Activated CD4-positive, alpha-beta T cell treated with anti-CD3 and anti-CD28 coated beads, Interleukin-2, amount 10 ng/mL, durations not matched to agents 24 days and 14 days (primary cell): ENCODE results near the gene RNF181. TPM values are rescaled to one million over a fixed set of nuclear protein-coding genes. Genes with fewer than 3 reads are reported as not detected.
A peak's percentile ranks its signal among the peaks of the same experiment; 100 is the strongest.
"Not testable (repeated sequence)": the region's sequence is repeated elsewhere in the genome, so short reads cannot be mapped to it uniquely, and the experiment has no call there.

Experiments
- DNase-seq: peaks from one replicate; pipeline ENCODE4 v3.0.0; 2022
- H3K27ac Mint-ChIP-seq: one replicate; pipeline ENCODE4 v1.8.0; 2022; ENCODE audit warnings: mild to moderate bottlenecking, mixed read lengths
- H3K27me3 Mint-ChIP-seq: one replicate; pipeline ENCODE4 v1.8.0; 2022; ENCODE audit warnings: mixed read lengths
- H3K36me3 Mint-ChIP-seq: one replicate; pipeline ENCODE4 v1.8.0; 2022; ENCODE audit warnings: low read depth, mild to moderate bottlenecking, mixed read lengths
- H3K4me1 Mint-ChIP-seq: one replicate; pipeline ENCODE4 v1.8.0; 2021; ENCODE audit warnings: mixed read lengths
- H3K4me3 Mint-ChIP-seq: one replicate; pipeline ENCODE4 v1.8.0; 2022; ENCODE audit warnings: mild to moderate bottlenecking, moderate library complexity, mixed read lengths
- H3K9me3 Mint-ChIP-seq: one replicate; pipeline ENCODE4 v1.8.0; 2021; ENCODE audit warnings: mixed read lengths
- intact Hi-C: fragments of 100-400 bp; cut with micrococcal nuclease; formaldehyde crosslinking; loops from one replicate; pipeline ENCODE4 v1.15.1; 2023
- total RNA-seq: library from RNA; stranded (reverse); gene quantifications from 2 replicates; pipeline ENCODE4 v1.2.3, GENCODE V29; 2022

RNF181 gene
- total RNA-seq, 1 donor from 2014 or later = 116 TPM

- peak overlapping the region; percentile 90 for H3K27ac Mint-ChIP-seq
- H3K27me3 Mint-ChIP-seq = no peaks in the 10 kb centered on the region
- no peaks in the 10 kb centered on the region for H3K9me3 Mint-ChIP-seq
- H3K4me3 Mint-ChIP-seq = peak overlapping the region; percentile 94
- H3K4me1 Mint-ChIP-seq = peaks cover 24% of the 10 kb centered on the region
- intact Hi-C loops = loop anchor here (1.0 to 2.0 kb wide), 4 partner anchors 8 to 34 kb away; partner anchors contain the start of gene GGCX
- peaks cover 27% of the 10 kb centered on the region for H3K36me3 Mint-ChIP-seq
- no peak for DNase-seq
These were observed 737 bp upstream of the RNF181 start for GRCh38 chr2:85594715-85595300.

GRCh38 chr2:85596026-85596333, 435 bp downstream of the RNF181 start:
- DNase-seq = no peak
- H3K27me3 Mint-ChIP-seq = no peaks in the 10 kb centered on the region
- intact Hi-C loops = no loop called here
- H3K27ac Mint-ChIP-seq = peak overlapping the region; percentile 90
- H3K4me3 Mint-ChIP-seq = peak overlapping the region; percentile 94
- H3K4me1 Mint-ChIP-seq = peaks cover 20% of the 10 kb centered on the region
- H3K9me3 Mint-ChIP-seq = no peaks in the 10 kb centered on the region
- H3K36me3 Mint-ChIP-seq = peaks cover 27% of the 10 kb centered on the region

- DNase-seq = no peak
- no peaks in the 10 kb centered on the region for H3K9me3 Mint-ChIP-seq
- peaks cover 22% of the 10 kb centered on the region for H3K4me1 Mint-ChIP-seq
- peaks cover 24% of the 10 kb centered on the region for H3K36me3 Mint-ChIP-seq
- intact Hi-C loops = no loop called here
- peak overlapping the region; percentile 94 for H3K4me3 Mint-ChIP-seq
- peak overlapping the region; percentile 90 for H3K27ac Mint-ChIP-seq
- no peaks in the 10 kb centered on the region for H3K27me3 Mint-ChIP-seq
These were observed 1.1 kb downstream of the RNF181 start for GRCh38 chr2:85596486-85597143.

GRCh38 chr2:85597241-85597640, 1.7 kb downstream of the RNF181 start:
- H3K36me3 Mint-ChIP-seq = peaks cover 23% of the 10 kb centered on the region
- H3K4me1 Mint-ChIP-seq = peaks cover 24% of the 10 kb centered on the region
- intact Hi-C loops = no loop called here
- H3K4me3 Mint-ChIP-seq = peak overlapping the region; percentile 94
- H3K9me3 Mint-ChIP-seq = no peaks in the 10 kb centered on the region
- DNase-seq = no peak
- no peaks in the 10 kb centered on the region for H3K27me3 Mint-ChIP-seq
- H3K27ac Mint-ChIP-seq = no peak overlapping the region

GRCh38 chr2:85598594-85599340, 3.2 kb downstream of the RNF181 start:
- intact Hi-C loops = no loop called here

GRCh38 chr2:85599468-85600234, 4.1 kb downstream of the RNF181 start:
- DNase-seq = no peak
- peaks cover 1% of the 10 kb centered on the region for H3K27me3 Mint-ChIP-seq
- H3K9me3 Mint-ChIP-seq = no peaks in the 10 kb centered on the region
- H3K4me3 Mint-ChIP-seq = no peak overlapping the region
- intact Hi-C loops = no loop called here
- H3K27ac Mint-ChIP-seq = no peak overlapping the region
- H3K4me1 Mint-ChIP-seq = peaks cover 22% of the 10 kb centered on the region
- peaks cover 27% of the 10 kb centered on the region for H3K36me3 Mint-ChIP-seq

More at GRCh38 chr2:85598594-85599340, 3.2 kb downstream of the RNF181 start:
- Mint-ChIP-seq H3K4me1 (peaks cover 27% of the 10 kb centered on the region), H3K36me3 (peaks cover 25% of the 10 kb centered on the region), H3K27me3 (peaks cover 1% of the 10 kb centered on the region), H3K9me3 (no peaks in the 10 kb centered on the region), H3K4me3 (no peak overlapping the region), H3K27ac (no peak overlapping the region)
- DNase-seq = no peak

- H3K36me3 Mint-ChIP-seq = peaks cover 27% of the 10 kb centered on the region
- no peak overlapping the region for H3K27ac Mint-ChIP-seq
- no peak for DNase-seq
- H3K27me3 Mint-ChIP-seq = peaks cover 1% of the 10 kb centered on the region
- intact Hi-C loops = no loop called here
- no peak overlapping the region for H3K4me3 Mint-ChIP-seq
- H3K9me3 Mint-ChIP-seq = no peaks in the 10 kb centered on the region
- H3K4me1 Mint-ChIP-seq = peaks cover 22% of the 10 kb centered on the region
These were observed 4.7 kb downstream of the RNF181 start for GRCh38 chr2:85600235-85600575.

GRCh38 chr2:85600951-85601770, 5.6 kb downstream of the RNF181 start:
- H3K27me3 Mint-ChIP-seq = peaks cover 1% of the 10 kb centered on the region
- H3K36me3 Mint-ChIP-seq = peaks cover 23% of the 10 kb centered on the region
- no peaks in the 10 kb centered on the region for H3K9me3 Mint-ChIP-seq
- peak overlapping the region; percentile 86 for H3K4me3 Mint-ChIP-seq
- H3K4me1 Mint-ChIP-seq = peaks cover 23% of the 10 kb centered on the region
- no peak for DNase-seq
- intact Hi-C loops = no loop called here
- H3K27ac Mint-ChIP-seq = peak overlapping the region; percentile 69

- H3K4me3 Mint-ChIP-seq = peak overlapping the region; percentile 86
- peak overlapping the region; percentile 69 for H3K27ac Mint-ChIP-seq
- intact Hi-C loops = loop anchor here (1.0 kb wide), 2 partner anchors 10 to 14 kb away; partner anchors contain the start of genes C2orf68 and USP39
- no peaks in the 10 kb centered on the region for H3K9me3 Mint-ChIP-seq
- no peak for DNase-seq
- peaks cover 18% of the 10 kb centered on the region for H3K4me1 Mint-ChIP-seq
- H3K36me3 Mint-ChIP-seq = peaks cover 20% of the 10 kb centered on the region
- peaks cover 1% of the 10 kb centered on the region for H3K27me3 Mint-ChIP-seq
These were observed 6.4 kb downstream of the RNF181 start for GRCh38 chr2:85601771-85602475.

GRCh38 chr2:85602476-85603234, 7.1 kb downstream of the RNF181 start, which contains the start of gene TMEM150A:
TSS of gene TMEM150A (minus strand) at chr2:85602698. CDS start at chr2:85601948, 750 bp downstream.
- H3K4me1 Mint-ChIP-seq = peaks cover 15% of the 10 kb centered on the region
- peaks cover 17% of the 10 kb centered on the region for H3K36me3 Mint-ChIP-seq
- no peaks in the 10 kb centered on the region for H3K9me3 Mint-ChIP-seq
- intact Hi-C loops = loop anchor here (1.0 kb wide), 3 partner anchors 7 to 14 kb away; partner anchors contain the start of genes C2orf68, RNF181 and USP39
- peak; percentile 95 for DNase-seq
- peaks cover 1% of the 10 kb centered on the region for H3K27me3 Mint-ChIP-seq
- peak within 1 kb of the TSS; percentile 96 for H3K4me3 Mint-ChIP-seq
- H3K27ac Mint-ChIP-seq = peak within 1 kb of the TSS; percentile 70

GRCh38 chr2:85604133-85604444, 8.5 kb downstream of the RNF181 start:
- intact Hi-C loops, H3K9me3 Mint-ChIP-seq, H3K27ac Mint-ChIP-seq, H3K27me3 Mint-ChIP-seq, DNase-seq: not testable (repeated sequence)
- Mint-ChIP-seq H3K4me1 (peaks cover 19% of the 10 kb centered on the region), H3K4me3 (peak overlapping the region; percentile 49), H3K36me3 (peaks cover 24% of the 10 kb centered on the region)
